Measurements from ENCODE around the gene SF3A2.

SF3A2 gene, protein sequence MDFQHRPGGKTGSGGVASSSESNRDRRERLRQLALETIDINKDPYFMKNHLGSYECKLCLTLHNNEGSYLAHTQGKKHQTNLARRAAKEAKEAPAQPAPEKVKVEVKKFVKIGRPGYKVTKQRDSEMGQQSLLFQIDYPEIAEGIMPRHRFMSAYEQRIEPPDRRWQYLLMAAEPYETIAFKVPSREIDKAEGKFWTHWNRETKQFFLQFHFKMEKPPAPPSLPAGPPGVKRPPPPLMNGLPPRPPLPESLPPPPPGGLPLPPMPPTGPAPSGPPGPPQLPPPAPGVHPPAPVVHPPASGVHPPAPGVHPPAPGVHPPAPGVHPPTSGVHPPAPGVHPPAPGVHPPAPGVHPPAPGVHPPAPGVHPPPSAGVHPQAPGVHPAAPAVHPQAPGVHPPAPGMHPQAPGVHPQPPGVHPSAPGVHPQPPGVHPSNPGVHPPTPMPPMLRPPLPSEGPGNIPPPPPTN

DNA sequence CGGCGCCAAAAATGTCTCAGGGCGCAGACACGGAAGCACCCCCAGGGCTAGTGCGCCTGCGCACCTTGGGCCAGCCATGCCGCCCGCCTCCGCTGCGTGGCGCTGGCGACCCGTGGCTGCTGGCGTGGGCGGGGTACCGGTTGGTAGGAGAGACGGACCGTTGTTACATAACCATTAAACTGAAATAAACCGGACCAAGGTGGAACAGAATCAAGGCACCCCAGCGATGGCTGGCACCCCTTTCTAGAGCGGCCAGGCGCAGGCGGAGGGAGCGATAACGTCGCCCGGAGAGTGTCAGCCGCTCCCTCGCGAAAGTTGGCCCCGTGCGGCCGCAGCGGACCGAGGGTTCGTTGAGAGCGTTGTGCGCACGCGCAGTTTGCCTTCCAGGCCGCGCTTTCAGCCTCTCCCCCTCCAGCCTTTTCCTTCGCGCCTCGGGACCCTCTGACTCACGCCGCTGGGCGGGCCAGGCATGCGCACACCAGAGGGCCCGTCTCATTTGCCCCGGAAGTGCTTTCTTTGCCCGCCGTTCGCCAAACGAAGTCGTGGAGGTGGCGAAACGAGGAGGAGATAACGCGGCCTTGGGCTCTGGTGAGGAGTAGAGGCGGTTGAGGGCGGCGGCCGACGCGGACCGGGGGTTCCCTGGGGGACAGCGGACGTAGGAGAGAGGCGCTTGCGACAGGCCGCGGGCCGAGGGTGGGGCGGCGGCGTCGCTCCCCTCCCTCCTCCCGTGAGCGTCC is at the start of gene SF3A2, which contains the start of gene PLEKHJ1:
Gene SF3A2 (plus strand): TSS at position 511 of the 737 bp plus-strand sequence. CDS start 6,595 bp downstream, outside the sequence.
Gene PLEKHJ1 (minus strand): TSS at position 16 of the 737 bp plus-strand sequence. CDS start 81 bp downstream, outside the sequence.
- H3K27ac ChIP-seq = peak within 1 kb of the TSS; percentile 99
- TF ChIP-seq, protein P1, sequence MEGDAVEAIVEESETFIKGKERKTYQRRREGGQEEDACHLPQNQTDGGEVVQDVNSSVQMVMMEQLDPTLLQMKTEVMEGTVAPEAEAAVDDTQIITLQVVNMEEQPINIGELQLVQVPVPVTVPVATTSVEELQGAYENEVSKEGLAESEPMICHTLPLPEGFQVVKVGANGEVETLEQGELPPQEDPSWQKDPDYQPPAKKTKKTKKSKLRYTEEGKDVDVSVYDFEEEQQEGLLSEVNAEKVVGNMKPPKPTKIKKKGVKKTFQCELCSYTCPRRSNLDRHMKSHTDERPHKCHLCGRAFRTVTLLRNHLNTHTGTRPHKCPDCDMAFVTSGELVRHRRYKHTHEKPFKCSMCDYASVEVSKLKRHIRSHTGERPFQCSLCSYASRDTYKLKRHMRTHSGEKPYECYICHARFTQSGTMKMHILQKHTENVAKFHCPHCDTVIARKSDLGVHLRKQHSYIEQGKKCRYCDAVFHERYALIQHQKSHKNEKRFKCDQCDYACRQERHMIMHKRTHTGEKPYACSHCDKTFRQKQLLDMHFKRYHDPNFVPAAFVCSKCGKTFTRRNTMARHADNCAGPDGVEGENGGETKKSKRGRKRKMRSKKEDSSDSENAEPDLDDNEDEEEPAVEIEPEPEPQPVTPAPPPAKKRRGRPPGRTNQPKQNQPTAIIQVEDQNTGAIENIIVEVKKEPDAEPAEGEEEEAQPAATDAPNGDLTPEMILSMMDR (conservative IDR thresholded peaks at IDR 0.05) = peak; percentile 99

DNA sequence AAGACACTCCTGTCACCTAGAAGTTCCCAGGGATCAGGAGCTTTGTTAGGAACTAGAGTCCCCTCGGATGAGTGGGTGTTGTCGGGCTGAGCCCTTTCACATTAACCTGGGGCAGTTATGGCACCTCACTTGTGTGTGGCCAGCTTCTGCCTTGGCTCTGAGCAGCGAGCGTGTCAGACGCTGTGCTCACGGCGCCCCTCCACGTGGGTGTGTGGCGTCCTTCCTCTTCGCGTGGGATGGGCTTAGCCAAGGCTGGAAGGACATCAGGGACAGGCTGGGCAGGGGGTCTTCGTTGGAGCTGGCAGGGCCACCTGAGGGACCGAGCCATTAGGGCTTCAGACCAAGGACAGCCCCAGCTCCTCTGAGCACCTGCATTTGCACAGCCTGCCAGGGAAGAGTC is 49.5 kb upstream of the SF3A2 start:
- H3K27ac ChIP-seq = no peak overlapping the region
- TF ChIP-seq, protein P1 (conservative IDR thresholded peaks at IDR 0.05) = no peak

DNA sequence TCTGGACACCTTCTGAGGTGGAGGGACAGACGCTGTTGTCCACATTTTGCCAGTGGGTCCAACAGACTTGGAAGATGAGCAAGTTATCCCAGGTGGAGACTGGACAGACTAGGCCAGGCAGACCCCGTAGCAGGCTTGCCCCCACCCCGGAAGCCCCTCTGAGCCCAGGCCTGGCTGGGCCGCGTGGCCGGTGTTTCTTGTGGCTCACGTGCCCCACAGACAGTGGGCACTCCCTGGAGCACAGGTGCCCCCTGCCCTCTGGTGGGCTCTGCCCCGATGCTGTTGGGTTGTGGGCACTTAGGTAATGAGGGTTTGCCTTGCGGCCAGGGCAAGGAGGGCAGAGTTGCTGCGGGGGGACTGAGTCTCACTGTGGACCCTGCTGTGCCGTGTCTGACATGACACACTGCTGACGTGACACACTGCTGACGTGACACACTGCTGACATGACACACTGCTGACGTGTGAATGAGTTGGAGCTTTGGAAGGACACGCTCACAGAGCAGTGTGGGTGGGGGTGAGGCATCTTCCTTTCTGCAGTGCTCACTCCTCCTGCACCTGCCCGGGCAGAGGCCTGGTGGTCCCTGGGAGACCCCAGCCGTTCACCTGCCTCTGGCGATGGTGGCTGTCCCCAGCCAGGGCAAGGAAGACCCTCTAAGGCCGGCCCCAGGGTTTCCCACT is 47.8 kb upstream of the SF3A2 start:
- TF ChIP-seq, protein P1 (conservative IDR thresholded peaks at IDR 0.05) = no peak
- no peak overlapping the region for H3K27ac ChIP-seq

DNA sequence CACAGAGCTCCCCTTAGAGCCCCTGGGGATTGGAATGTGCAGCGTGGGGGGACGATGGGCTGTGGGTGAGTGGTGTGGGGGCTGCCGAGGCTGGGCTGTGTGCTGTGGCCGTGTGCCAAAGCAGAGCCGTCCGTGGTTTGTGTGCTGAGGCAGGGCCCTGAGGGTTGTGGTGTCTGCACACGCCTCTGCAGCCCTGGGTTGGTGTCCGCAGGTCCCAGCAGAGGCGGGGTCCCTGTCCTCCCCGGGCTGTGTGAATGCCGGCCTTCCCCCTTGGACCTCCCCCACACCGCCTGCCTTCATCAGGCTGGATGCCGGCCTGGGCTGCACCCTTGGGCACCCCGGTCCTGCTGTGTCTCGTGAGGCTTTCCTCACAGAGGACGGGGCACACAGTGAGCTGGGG is 46.7 kb upstream of the SF3A2 start:
- no peak overlapping the region for H3K27ac ChIP-seq

DNA sequence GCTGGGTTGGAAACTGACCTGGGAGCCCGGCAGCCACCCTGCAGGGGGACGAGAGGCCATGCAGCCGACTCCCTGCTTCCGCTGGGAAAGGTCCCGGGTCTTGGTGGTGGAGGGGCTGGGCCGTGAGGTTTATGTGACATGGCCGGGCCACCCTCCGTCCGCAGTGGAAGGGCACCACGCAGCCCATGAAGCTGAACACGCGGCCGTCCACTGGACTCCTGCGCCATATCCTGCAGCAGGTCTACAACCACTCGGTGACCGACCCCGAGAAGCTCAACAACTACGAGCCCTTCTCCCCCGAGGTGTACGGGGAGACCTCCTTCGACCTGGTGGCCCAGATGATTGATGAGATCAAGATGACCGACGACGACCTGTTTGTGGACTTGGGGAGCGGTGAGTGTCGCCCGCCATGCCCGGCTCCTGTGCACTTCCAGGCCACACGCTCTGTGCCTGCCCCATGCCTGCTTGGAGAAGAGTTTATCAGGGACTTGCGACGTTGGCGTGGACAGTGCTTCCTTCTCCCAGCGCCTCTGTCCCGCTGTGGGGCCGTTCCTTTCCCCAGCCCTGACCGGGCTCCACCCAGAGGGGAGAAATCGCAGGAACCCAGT is 45.7 kb upstream of the SF3A2 start:
- TF ChIP-seq, protein P1 (conservative IDR thresholded peaks at IDR 0.05) = no peak
- H3K27ac ChIP-seq = no peak overlapping the region

More for the DNA sequence above, 46.7 kb upstream of the SF3A2 start:
- TF ChIP-seq, protein P1 (conservative IDR thresholded peaks at IDR 0.05) = no peak

DNA sequence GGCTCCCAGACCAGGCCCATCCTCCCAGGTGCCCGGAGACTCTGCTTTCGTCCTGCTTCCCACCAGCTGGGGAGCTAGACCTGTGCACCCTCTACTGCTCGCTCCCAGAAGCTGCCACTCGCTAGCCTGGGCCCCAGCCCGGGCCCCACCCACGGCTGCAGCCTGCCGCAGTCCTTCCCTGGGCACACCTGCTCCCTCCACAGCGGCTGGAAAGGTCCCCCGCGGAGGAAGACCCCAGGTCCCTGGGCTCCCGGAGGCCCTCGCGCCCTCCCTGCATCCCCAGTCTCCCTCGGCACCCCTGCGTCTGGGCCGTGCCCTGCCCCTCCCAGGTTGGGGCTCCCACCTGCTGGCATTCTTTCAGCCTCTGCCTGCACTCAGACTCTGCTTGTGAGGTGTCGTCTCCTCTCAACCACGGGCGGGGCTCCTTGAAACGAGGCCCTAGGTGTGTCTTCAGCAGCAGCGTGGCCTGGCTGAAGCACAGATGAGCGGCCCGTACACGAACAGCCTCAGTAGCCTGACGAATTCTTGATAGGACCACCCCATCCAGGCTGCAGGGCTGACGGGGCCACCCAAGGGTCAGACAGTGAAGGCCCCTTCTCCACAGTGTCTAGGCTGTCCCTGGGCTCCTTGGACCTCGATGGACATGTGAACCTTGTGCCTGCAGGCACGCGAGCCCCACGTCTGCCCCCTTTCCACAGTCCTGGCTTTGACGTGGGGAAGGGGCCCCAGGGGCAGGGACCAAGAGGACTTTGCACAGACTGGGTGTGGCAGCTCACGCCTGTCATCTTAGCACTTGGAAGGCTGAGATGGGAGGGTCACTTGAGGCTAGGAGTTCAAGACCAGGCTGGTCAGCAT is 44.9 kb upstream of the SF3A2 start:
- H3K27ac ChIP-seq = no peak overlapping the region
- TF ChIP-seq, protein P1 (conservative IDR thresholded peaks at IDR 0.05) = no peak
